ENCODE data around the gene GFPT2. TPM values are rescaled to one million over a fixed set of nuclear protein-coding genes. Genes with fewer than 3 reads are reported as not detected.
A peak's percentile ranks its signal among the peaks of the same experiment; 100 is the strongest.

Gene GFPT2
- 1 to 10 TPM; 5.1 to 9.7 (median 7.1) TPM for polyA plus RNA-seq (ENCODE audit: insufficient read depth in 1 of 5, insufficient read length in 5 of 5, low replicate concordance in 1 of 5)
- long read RNA-seq, donor 1: 0 reads
- long read RNA-seq, donor 2, partial matches to known transcripts: 0 of 1 reads
- long read RNA-seq, donor 2, other reads (novel, unspliced or antisense): 0 of 1 reads
- long read RNA-seq, donor 3: 0 reads
- long read RNA-seq, donor 4: 0 reads
- long read RNA-seq, donor 5: 0 reads
- long read RNA-seq, donor 6: 0 reads
- long read RNA-seq, donor 7: 0 reads
- long read RNA-seq, donor 8, partial matches to known transcripts: 0 of 1 reads
- long read RNA-seq, donor 8, other reads (novel, unspliced or antisense): 0 of 1 reads

GRCh38 chr5:180353048-180353979 lies at the start of gene GFPT2:
Gene GFPT2, minus strand, starts transcription at chr5:180353336. Its CDS starts 119 bp downstream, at chr5:180353217.
- DNase-seq: peak; percentile 81 to 86

- no peak for DNase-seq
These were observed 49.6 kb upstream of the GFPT2 start for GRCh38 chr5:180402716-180403115.

DNA sequence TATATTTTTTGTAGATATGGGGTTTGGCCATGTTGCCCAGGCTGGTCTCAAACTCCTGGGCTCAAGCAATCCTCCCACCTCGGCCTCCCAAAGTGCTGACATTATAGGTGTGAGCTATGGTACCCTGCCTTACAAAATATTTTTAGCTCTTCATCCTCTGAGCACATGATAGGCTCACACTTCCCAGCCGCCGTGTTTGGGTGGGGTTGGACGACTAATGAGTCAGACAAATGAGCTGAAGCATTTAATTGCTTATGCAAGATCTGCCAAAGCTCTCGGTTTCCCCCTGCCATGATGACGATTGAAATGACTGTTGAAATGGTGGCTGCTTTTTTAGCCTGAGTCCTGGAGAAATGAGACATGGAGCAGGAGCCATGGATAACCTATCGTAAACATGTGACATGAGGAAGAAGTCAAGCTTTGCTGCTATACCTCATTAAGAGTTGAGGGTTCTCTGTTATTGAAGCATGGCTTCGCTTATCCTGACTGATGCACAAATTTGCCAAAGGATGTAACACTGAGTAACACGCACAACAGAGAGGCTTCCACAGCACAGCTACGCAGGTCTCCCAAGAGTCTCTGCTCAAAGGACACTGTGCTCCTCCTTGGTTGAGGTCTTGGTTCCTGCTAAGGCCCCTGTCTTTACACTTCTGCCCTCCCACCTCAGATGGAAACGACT lies 48.2 kb upstream of the GFPT2 start:
- DNase-seq: no peak

DNA sequence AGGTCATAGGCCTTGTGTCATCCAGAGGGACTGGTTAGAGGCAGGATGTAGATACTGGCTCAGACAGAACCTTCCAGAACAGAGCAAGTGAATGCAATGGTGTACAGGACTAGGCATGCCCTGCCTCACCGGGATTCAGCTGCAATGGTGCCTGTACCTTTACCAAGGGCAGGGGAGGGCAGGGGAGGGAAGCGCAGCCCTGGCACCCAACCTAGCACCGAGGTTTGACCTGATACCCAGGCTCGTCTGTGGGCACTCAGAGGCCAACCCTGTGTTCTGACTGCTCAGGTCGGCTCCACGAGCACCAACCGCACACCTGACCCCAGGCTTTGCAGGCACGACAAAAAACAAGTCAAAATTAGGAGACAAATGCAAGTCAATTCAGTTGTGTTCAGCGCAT lies 47.3 kb upstream of the GFPT2 start:
- DNase-seq: no peak

DNA sequence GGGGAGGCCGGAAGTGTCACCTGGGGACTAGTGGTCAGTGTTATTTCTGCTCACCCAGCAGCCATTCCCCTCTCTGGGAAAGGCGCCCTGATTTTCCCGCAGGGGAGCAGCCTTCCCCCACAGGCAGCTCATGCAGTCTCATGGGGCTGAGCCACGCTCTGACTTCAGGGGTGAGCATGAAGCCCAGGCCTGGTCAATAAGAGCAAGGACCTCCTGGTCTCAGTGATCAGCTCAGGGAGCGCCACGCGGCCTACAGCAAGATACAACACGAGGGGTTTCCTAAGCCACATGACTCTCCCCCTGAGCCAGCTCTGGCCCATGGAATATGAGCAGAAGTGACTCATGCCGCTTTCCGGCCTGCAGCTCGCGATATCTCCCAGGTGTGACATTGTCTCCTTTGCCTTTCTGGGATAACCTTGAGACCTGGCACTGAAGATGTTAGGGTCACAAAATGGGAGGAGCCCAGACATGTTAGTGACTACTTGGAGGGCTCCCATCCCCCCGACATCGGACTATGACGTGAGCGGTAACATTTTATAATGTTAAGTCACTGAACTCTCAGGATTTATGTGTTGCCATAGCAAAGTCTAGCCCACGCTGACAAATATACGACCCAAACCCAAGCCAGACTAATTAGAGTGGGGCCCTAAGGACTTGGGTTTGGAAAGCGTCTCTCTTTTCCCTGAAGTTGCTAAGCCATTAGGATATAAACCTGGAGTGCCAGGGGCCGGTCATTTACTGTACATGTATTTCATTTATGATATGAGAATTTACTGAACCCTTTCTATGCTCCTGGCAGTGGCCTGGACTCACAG lies 46.5 kb upstream of the GFPT2 start:
- no peak for DNase-seq

- DNase-seq: no peak
These were observed 43.8 kb upstream of the GFPT2 start for GRCh38 chr5:180396926-180397325.

DNA sequence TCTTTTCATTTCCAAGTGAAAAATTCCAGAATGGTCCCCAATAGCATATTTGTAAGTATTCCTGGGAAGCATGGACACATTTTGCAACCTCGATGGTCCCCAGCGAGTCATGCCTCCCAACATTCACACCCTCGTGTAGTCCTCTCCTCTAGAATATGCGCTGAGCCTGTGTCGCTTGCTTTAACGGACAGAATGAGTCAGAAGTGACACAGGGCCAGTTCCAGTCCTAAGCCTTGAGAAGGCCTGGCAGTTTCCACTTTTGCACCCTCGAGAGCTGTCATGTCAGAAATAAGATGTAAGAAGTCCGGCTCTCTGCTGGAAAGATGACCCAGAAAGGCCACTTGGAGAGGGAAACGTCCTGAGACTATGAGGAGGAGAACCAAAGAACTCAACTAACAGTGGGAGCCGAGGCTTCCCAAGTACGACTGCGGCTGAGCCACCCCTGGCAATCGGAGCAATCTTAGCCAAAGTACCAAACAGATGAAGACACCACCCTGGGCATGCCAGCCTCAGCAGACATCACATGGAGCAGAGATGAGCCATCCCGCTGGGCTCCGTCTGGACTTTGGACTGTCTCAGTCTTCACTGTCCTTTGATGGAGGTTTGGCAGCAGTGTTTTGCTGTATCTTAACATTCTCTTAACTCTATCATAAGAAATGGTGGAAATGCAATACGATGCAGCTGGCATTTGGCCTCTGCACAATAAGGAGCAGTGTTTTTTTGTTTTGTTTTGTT lies 42.6 kb upstream of the GFPT2 start:
- DNase-seq: no peak

DNA sequence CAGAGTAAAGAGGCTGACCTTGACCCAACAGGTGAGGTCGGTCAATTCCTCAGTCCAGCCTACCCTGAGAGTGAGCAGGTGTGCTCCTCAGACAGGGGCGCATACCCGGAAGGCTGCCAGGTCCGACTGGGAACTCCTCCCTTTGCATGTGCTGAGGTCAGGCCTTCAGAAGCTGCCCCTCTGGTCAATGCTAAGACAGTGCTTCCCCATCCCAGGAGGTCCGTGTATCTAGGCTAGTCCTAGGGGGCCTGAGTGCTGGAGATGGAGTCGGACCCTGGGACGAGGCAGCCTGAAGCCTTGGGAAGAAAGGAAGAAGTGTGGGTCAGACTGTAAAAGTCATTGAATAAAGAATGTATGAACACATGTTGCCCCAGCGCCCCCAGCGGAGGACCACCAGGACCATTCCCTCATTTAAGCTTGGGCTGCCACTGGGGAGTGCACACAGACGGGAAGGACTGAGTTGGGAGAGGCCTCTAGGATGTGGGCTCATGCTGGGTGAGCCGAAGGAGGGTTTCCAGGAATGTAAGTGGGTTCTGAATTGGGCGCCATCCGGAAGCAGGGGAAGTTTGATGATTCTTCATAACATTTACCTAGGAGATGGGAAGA lies 41.0 kb upstream of the GFPT2 start:
- DNase-seq: no peak

GRCh38 chr5:180391276-180391675 lies 38.1 kb upstream of the GFPT2 start:
- DNase-seq: no peak

GRCh38 chr5:180390441-180391190 lies 37.5 kb upstream of the GFPT2 start:
- no peak for DNase-seq

- DNase-seq: no peak
These were observed 36.3 kb upstream of the GFPT2 start for GRCh38 chr5:180389252-180390101.

DNA sequence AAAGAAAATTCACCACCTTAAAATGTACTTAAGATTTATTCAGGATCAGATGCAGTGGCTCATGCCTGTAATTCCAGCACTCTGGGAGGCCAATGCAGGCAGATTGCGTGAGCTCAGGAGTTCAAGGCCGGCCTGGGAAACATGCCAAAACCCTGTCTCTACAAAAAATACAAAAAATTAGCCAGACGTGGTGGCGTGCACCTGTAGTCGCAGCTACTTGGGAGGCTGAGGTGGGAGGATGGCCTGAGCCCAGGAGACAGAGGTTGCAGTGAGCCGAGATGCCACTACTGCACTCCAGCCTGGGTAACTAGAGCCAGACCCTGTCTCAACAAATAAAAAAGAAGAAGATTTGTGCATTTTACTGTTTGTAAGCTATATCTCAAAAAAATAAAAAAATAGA lies 34.7 kb upstream of the GFPT2 start:
- no peak for DNase-seq

DNA sequence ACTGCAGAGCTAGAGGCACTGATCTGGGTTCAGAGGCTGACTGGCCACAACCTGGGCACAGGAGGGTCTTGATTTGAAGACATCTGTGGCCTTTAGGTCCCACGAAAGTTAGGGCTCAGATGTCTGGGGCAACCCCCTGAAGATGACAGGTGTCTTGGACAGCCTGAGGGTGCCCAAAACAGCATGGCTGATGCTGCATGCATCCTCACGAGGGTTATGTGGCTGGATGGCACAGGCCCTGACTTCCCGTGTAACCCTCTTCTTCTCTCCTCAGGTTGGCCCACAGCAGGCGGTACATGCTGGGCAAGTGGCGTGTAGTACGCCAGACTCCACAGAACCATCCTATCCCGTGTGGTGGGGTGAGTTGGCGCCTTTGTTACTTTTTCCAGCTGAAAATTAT lies 29.8 kb upstream of the GFPT2 start:
- DNase-seq: no peak

- DNase-seq: no peak
These were observed 28.8 kb upstream of the GFPT2 start for GRCh38 chr5:180381851-180382480.

DNA sequence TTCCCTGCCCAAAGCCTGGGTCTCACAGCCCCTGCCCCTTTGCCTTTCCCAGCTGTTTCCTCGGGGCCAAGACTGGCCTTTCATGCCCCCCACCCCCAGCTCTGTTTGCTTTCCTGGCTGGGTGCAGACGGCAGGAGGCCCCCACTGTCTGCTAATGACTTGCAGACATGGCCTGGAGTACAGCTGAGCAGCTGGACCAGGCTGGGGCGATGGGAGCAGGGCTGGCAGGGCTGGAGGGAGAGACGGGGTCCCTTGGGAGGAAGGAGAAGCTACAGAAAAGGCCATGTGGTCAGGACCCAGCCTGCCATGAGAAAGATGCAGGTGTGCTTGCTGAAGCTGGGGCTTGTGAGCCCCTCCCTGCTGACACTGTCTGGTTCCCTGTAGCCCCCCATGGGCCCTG lies 28.3 kb upstream of the GFPT2 start:
- DNase-seq: no peak

DNA sequence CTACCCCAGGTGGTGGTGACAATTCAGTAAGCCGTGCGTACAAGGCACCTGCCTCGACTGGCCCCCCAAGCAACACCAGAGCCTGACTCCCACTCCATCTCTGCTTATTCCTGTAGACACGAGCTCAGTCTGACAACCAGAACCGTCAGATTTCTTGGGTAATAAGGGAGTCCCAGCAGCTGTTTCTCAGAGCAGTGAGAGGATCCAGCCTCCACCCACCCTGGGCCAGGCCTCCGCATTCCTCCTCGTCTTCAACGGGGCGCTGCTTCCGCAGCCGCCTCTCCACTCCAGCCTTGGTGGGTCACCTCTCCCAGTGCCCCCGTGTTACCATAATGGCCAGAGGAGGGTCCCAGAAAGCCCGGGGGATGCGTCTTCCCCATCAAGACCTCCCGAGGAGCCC lies 27.7 kb upstream of the GFPT2 start:
- no peak for DNase-seq

GRCh38 chr5:180380441-180380840 lies 27.3 kb upstream of the GFPT2 start:
- no peak for DNase-seq

Data from right lung (tissue), 10 donors.